Measurements from ENCODE around the gene IFT80. TPM values are rescaled to one million over a fixed set of nuclear protein-coding genes. Genes with fewer than 3 reads are reported as not detected.

IFT80 gene
- total and polyA plus RNA-seq, 2 donors (not counting 3 experiments of a cell fraction or from before 2014, with no cell fraction given) = 7.3 to 22.5 TPM

DNA sequence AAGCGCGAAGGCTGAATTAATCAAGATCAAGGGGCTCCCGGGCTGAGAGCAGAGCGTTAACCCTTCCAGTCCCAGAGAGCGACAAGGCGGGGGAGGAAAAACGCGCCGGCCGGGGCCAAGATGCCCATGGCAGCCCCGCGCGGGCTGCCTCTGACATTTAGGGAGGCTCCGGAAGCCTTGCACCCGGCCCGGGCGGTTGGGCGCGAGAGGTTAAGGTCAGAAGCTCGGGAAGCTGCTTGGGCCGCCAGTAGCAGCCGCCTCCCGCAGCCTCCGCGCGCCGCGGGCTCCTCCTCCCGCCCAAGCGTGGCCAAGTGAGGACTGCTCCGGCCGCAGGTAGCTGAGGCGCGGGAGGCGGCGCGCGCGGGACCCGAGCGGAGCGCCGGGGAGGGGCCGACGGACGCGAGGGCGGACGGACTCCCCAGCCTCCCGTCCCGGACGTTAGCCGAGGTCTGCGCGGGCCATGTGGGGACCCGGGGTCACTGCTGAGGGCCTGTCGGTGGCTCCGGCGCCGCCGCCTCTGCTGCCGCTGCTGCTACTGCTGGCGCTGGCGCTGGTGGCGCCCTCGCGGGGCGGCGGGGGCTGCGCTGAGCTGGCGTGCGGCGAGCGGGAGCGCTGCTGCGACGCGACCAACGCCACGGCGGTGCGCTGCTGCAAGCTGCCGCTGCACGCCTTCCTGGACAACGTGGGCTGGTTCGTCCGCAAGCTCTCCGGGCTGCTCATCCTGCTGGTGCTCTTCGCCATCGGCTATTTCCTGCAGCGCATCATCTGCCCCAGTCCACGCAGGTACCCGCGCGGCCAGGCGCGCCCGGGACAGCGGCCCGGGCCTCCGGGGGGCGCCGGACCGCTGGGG lies 173.6 kb downstream of the IFT80 start, which contains the start of gene C3orf80:
C3orf80 (plus strand) TSS at position 247 of the 850 bp plus-strand sequence; CDS start at position 461, 214 bp downstream.
- ChIA-PET CTCF (interaction anchor here (0.6 to 1.8 kb wide), 11 partner anchors 9 to 193 kb away, joined by 3 to 9 read pairs (median 4); partner anchors contain the start of gene IFT80), POLR2A (no interaction called here)
- Histone ChIP-seq H3K4me3 (replicated peaks in 1 of 3; ENCODE audit: insufficient read depth in 1 of 3, low read depth in 1 of 3, low read length in 3 of 3) (peak within 1 kb of the TSS; percentile 6 to 43 (median 40)), H3K4me2 (ENCODE audit: insufficient read depth, low read length) (peak within 1 kb of the TSS; percentile 58), H3K27ac (ENCODE audit: insufficient read depth, low read depth, low read length) (no peak within 1 kb of the TSS), H4K20me1 (replicated peaks; ENCODE audit: control insufficient read depth, extremely low read depth, insufficient read depth, low read length) (no peaks in the 10 kb centered on the region), H3K27me3 (ENCODE audit: control insufficient read depth in 2 of 2, insufficient read depth in 2 of 2, low read length in 2 of 2) (peaks cover 26 to 39% of the 10 kb centered on the region in 2 experiments), H3K9ac (replicated peaks; ENCODE audit: extremely low read depth, insufficient read depth, low read length) (no peak within 1 kb of the TSS), H3K4me1 (ENCODE audit: control insufficient read depth, extremely low read depth, insufficient read depth, low read length) (peaks cover 7% of the 10 kb centered on the region), H3K9me3 (replicated peaks; ENCODE audit: control insufficient read depth, insufficient read depth, low read length) (no peaks in the 10 kb centered on the region), H2AFZ (ENCODE audit: low read depth, low read length) (peak within 1 kb of the TSS; percentile 80), H3K9me1 (replicated peaks; ENCODE audit: control insufficient read depth, extremely low read depth, insufficient read depth, low read length) (no peaks in the 10 kb centered on the region), H3K36me3 (ENCODE audit: control insufficient read depth in 2 of 2, extremely low read depth in 1 of 2, insufficient read depth in 2 of 2, low read length in 2 of 2) (no peaks in the 10 kb centered on the region), H3K79me2 (ENCODE audit: control insufficient read depth, insufficient read depth, low read length) (no peaks in the 10 kb centered on the region)
- FAIRE-seq (no peak), DNase-seq (ENCODE audit: low read depth, low spot score) (peak; percentile 57)
- TF ChIP-seq CTCF (IDR thresholded peaks at IDR 0.05; ENCODE audit: extremely low read depth in 1 of 2, insufficient read depth in 1 of 2, low read depth in 1 of 2, low read length in 2 of 2) (peak in 1 of 2 donors; percentile 3), JUN (IDR thresholded peaks at IDR 0.05; ENCODE audit: borderline replicate concordance, insufficient read depth, insufficient read length, low read depth) (no peak), MYC (IDR thresholded peaks at IDR 0.05; ENCODE audit: low read depth, low read length) (no peak), MAX (IDR thresholded peaks at IDR 0.05; ENCODE audit: insufficient read depth, insufficient read length) (no peak)
- BruUV-seq (replicated peaks) = no TSS peak
- dilution Hi-C loops (cut with MboI; ENCODE audit: extremely low pct_ligation_motif_present, low sequenced_read_pairs) = no loop called here
- intact Hi-C loops (cut with micrococcal nuclease) = loop anchor here (1.0 to 5.0 kb wide), 5 partner anchors 7 to 224 kb away; partner anchors contain the start of gene TRIM59

Data from endothelial cell of umbilical vein (primary cell).